ENCODE results near the gene CLDN1.

CLDN1 gene

DNA sequence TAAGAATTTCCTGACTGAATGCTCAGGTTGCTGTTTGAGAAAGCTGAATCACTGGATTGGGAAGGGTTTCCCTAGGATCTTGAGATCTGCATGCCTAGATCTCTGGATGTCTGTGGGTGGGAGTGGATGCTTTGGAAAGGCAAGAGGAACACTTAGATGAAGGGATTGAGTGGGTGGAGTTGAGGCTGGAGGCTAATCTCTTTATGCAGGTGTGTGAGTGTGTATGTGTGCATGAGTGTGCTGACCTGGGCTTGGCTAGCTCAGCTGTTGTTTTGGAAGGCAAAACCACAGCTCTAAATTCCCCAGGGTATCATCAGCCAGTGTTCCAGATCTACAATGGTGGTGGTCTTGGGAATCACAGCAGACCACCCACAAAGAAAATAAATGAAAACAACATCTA lies 60.5 kb downstream of the CLDN1 start:
- TF ChIP-seq, protein P1, sequence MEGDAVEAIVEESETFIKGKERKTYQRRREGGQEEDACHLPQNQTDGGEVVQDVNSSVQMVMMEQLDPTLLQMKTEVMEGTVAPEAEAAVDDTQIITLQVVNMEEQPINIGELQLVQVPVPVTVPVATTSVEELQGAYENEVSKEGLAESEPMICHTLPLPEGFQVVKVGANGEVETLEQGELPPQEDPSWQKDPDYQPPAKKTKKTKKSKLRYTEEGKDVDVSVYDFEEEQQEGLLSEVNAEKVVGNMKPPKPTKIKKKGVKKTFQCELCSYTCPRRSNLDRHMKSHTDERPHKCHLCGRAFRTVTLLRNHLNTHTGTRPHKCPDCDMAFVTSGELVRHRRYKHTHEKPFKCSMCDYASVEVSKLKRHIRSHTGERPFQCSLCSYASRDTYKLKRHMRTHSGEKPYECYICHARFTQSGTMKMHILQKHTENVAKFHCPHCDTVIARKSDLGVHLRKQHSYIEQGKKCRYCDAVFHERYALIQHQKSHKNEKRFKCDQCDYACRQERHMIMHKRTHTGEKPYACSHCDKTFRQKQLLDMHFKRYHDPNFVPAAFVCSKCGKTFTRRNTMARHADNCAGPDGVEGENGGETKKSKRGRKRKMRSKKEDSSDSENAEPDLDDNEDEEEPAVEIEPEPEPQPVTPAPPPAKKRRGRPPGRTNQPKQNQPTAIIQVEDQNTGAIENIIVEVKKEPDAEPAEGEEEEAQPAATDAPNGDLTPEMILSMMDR (IDR thresholded peaks at IDR 0.05; ENCODE audit: low read depth, low read length, missing control alignments) = no peak
- no peak overlapping the region for H3K4me3 ChIP-seq (replicated peaks; ENCODE audit: low read depth, low read length)
- DNase-seq (ENCODE audit: extremely low read depth, low read depth) = no peak

DNA sequence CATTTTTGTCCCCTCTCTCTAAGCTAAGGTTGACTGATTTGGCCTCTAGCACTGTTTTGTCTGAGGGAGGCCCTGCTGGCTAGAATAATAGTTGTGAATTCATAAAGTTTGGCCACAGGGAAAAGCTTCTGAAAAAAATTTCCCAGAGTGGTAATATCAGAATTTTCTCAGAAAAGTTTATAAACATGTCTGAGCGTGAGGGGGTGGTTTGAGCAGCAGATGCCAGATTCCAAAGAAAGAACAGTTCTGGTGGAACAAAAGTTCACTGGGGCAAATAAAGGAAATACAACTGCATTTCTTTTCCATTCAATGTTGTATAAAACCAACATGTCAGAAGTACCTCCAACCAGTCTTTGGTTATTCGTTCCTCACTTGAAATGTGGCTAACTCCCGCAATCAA lies 61.2 kb downstream of the CLDN1 start:
- TF ChIP-seq, protein P1 (IDR thresholded peaks at IDR 0.05; ENCODE audit: low read depth, low read length, missing control alignments) = no peak
- no peak for DNase-seq (ENCODE audit: extremely low read depth, low read depth)
- H3K4me3 ChIP-seq (replicated peaks; ENCODE audit: low read depth, low read length) = no peak overlapping the region

DNA sequence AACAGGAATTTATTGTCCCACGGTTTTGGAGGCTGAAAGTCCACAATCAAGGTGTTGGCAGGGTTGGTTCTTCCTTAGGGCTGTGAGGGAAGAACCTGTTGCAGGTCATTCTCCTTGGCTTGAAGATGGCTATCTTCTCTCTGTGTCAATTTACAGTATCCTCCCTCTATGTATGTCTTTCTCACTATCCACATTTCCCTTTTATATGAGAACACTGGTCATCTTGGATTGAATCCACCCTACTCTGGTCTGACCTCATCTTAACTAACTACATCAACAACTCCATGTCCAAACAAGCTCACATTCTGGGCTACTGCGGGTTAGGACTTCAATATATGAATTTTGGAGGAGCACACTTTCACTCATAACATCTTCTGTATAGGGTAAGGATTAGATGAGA lies 61.9 kb downstream of the CLDN1 start:
- H3K4me3 ChIP-seq (replicated peaks; ENCODE audit: low read depth, low read length) = no peak overlapping the region
- TF ChIP-seq, protein P1 (IDR thresholded peaks at IDR 0.05; ENCODE audit: low read depth, low read length, missing control alignments) = no peak
- DNase-seq (ENCODE audit: extremely low read depth, low read depth) = no peak

DNA sequence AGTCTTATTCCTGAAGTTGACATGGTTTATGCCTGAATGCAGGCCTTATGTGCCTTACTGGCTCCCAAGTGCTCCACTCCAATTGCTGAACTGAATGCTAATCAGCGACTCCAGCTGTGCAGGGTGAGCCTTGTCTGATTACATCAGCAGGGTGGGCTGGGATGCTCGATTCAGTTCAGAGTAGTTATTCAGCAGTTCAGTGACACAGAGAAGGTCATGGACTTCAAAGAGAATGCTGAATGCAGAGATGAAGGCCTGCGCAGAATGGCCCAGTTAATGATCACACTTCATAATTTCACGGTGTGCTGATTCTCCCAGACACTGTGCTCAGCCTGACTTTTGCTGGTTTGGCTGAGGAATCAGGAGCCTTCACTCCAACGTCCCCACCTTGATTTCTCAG lies 63.6 kb downstream of the CLDN1 start:
- TF ChIP-seq, protein P1 (IDR thresholded peaks at IDR 0.05; ENCODE audit: low read depth, low read length, missing control alignments) = no peak
- no peak for DNase-seq (ENCODE audit: extremely low read depth, low read depth)
- H3K4me3 ChIP-seq (replicated peaks; ENCODE audit: low read depth, low read length) = no peak overlapping the region
